Activated CD4-positive, alpha-beta memory T cell treated with anti-CD3 and anti-CD28 coated beads for 36 hours (primary cell): Measurements from ENCODE around the gene B3GALT2. TPM values are rescaled to one million over a fixed set of nuclear protein-coding genes. Genes with fewer than 3 reads are reported as not detected.
A peak's percentile ranks its signal among the peaks of the same experiment; 100 is the strongest.

Experiments used
- CTCF ChIA-PET: fragments of 350-600 bp; sonication (Branson Sonifier 250); formaldehyde crosslinking; loops from one replicate; lab custom pipeline; 2021; ENCODE audit warnings: antibody characterized with exemption, inconsistent platforms; lab: Charles Lee
- POLR2A ChIA-PET: fragments of 350-600 bp; sonication (Branson Sonifier 250); formaldehyde crosslinking; loops from one replicate; lab custom pipeline; 2021; ENCODE audit warnings: antibody characterized with exemption; lab: Charles Lee
- DNase-seq: peaks from one replicate; pipeline ENCODE4 v3.0.0-alpha.2; 2020
- H3K27ac Mint-ChIP-seq: one replicate; pipeline ENCODE4 v1.8.0; 2021; ENCODE audit warnings: mixed read lengths
- H3K27me3 Mint-ChIP-seq: one replicate; pipeline ENCODE4 v1.8.0; 2021; ENCODE audit warnings: mixed read lengths
- H3K36me3 Mint-ChIP-seq: one replicate; pipeline ENCODE4 v1.8.0; 2021; ENCODE audit warnings: mixed read lengths
- H3K4me1 Mint-ChIP-seq: one replicate; pipeline ENCODE4 v1.8.0; 2021; ENCODE audit warnings: low read depth, mixed read lengths
- H3K4me3 Mint-ChIP-seq: one replicate; pipeline ENCODE4 v1.8.0; 2021; ENCODE audit warnings: mild to moderate bottlenecking, mixed read lengths
- H3K9me3 Mint-ChIP-seq: one replicate; pipeline ENCODE4 v1.8.0; 2021; ENCODE audit warnings: mixed read lengths
- intact Hi-C: fragments of 100-400 bp; cut with micrococcal nuclease; formaldehyde crosslinking; loops from one replicate; pipeline ENCODE4 v1.15.1; 2023
- microRNA-seq: library from miRNA; unstranded; fragments of <30 nt; microRNA quantifications from one replicate; pipeline ENCODE4 v1.2.0, GENCODE V29; 2022; ENCODE audit warnings: borderline number of aligned reads, borderline microRNAs expressed, borderline replicate concordance
- total RNA-seq, 2 experiments: library from RNA; stranded (reverse); gene quantifications; one replicate each; pipeline ENCODE4 v1.2.3, GENCODE V29; 2021

B3GALT2 gene
- total RNA-seq, 2 experiments from 2014 or later, result 0.07 to 0.14 TPM

DNA sequence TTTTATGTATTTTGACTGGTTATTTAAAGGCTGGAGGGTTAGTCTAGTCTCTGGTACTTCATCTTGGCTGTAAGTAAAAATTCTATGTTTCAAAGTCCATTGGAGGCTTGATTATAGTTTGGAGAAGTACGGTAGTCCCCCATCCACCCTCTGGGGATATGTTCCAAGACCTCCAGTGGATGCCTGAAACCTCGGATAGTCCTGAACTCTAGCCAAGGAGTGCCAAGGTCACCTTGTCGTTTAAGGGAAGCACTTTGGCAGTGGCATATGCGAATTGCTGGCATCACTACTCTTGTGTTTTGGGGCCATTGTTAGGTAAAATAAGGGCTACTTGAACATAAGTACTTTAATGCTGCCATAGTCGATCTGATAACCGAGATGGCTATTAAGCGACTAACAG lies 46.2 kb downstream of the B3GALT2 start:
- peaks cover 23% of the 10 kb centered on the region for H3K4me1 Mint-ChIP-seq
- no peaks in the 10 kb centered on the region for H3K27me3 Mint-ChIP-seq
- no peaks in the 10 kb centered on the region for H3K9me3 Mint-ChIP-seq
- H3K4me3 Mint-ChIP-seq, result no peak overlapping the region
- peaks cover 34% of the 10 kb centered on the region for H3K36me3 Mint-ChIP-seq
- ChIA-PET POLR2A (no interaction called here), CTCF (no interaction called here)
- H3K27ac Mint-ChIP-seq, result no peak overlapping the region
- intact Hi-C loops, result no loop called here
- no peak for DNase-seq

DNA sequence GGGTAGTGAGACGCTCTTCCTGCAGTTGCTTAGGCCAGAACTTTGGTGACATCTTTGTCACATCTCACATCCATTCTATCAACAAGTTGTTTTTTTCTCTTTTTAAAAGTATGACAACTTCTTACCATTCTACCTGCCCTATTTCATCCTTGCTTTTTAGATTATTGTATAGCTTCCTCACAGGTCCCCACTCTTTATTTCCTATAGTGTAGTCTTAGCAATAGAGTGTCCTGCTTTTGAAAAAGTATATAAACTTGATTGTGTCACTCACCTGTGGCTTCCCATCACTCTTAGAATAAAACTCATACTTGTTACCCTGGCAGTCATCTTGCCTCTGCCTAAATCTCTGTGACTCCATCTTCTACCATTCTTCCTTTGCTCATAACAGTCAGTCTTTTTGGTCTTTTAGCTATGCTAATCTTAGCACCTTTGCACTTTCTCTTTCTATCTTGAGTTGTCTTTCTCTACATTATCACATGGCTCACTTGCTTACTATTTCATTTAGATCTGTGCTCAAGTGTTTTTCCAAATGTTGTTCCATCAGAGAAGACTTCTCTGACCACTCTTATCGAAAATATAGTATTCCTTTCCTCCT lies 55.0 kb downstream of the B3GALT2 start:
- CTCF ChIA-PET, result interaction anchor here (0.6 kb wide), 1 partner anchor 20 kb away, joined by 3 read pairs; no protein-coding TSS in a partner anchor
- Mint-ChIP-seq H3K4me3 (no peak overlapping the region), H3K9me3 (no peaks in the 10 kb centered on the region), H3K36me3 (peaks cover 34% of the 10 kb centered on the region), H3K27me3 (no peaks in the 10 kb centered on the region), H3K27ac (peak overlapping the region; percentile 2), H3K4me1 (peaks cover 37% of the 10 kb centered on the region)
- DNase-seq, result no peak
- intact Hi-C loops, result no loop called here
- POLR2A ChIA-PET, result no interaction called here

Small RNAs within 50 kb of the gene (microRNA-seq; reads per million reads assigned to microRNA genes)
- gene MIR1278, result not detected

Other genes with a start within 250 kb of the B3GALT2 start
- 10 to 100 TPM; 72.1 to 77.5 TPM for gene UCHL5, start 127.3 kb downstream of the B3GALT2 start, total RNA-seq
- gene RO60, start 127.0 kb downstream of the B3GALT2 start, total RNA-seq, result 10 to 100 TPM; 56.5 to 65.8 TPM
- 10 to 100 TPM; 25.4 to 25.8 TPM for gene GLRX2, start 81.2 kb downstream of the B3GALT2 start, total RNA-seq
- 10 to 100 TPM; 47.9 to 49.3 TPM for gene CDC73, start 64.6 kb downstream of the B3GALT2 start, total RNA-seq